ENCODE measurements around the gene UBE2D4. TPM values are rescaled to one million over a fixed set of nuclear protein-coding genes. Genes with fewer than 3 reads are reported as not detected.

The UBE2D4 gene
- total RNA-seq, 1 experiment from 2014 or later = 15.4 TPM

DNA sequence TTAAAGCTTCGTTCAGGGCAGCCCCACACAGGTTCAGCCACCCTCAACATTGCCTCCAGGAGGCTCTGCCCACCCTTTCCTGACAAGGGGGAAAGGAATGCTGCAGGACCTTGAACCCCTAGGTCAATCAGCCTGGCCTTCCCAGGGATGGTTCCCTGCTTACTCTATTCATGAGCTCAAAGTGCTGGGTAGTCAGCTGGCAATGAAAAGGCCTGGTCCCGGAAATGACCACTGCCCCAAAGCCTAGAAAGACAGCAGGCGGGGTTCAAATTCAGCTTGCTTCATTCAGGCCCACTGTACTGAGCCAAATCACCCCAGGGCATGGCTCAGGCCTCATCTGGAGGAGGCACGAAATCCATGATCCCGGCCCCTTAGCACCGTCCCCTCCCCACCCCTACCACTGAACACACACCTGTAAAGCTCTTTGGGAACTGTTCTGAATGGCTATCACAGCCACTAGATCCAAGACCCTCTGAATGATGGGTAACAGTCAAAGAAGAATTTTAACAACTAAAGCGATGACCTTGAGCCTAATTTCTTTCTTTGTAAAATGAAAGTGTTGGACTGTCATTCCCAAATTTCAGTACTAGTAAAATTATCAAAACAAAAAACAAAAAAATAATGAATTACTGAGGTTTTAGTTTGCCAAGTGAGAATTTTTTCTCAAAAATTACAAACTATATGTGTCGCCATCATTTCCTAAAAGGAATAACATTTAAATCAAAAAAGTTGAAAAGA lies 20.9 kb upstream of the UBE2D4 start:
- in situ Hi-C loops (cut with HindIII; ENCODE audit: low pct_unique_long_range_greater_than_20kb, low sequenced_read_pairs) = no loop called here
- DNase-seq (ENCODE audit: low read depth) = peak; percentile 21

DNA sequence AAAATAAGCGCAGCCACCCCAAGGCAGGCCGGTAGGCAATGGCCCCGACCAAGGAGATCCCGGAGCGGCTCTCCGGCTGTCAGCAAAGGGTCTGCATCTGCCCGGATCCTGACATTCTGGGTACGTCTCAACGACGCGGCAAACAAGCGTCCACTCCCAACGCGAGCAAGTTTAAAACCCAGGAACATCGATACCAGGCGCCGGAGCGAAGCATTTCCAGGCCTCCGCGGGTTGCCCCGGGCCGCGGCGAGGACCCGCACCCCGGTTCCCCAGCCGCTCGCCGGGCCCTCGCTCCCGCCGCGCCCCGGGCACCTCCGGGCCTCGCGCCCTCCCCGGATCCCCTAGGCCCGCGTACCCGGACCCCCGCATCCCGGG lies 20.3 kb upstream of the UBE2D4 start:
- DNase-seq (ENCODE audit: low read depth) = peak; percentile 25
- in situ Hi-C loops (cut with HindIII; ENCODE audit: low pct_unique_long_range_greater_than_20kb, low sequenced_read_pairs) = no loop called here

DNA sequence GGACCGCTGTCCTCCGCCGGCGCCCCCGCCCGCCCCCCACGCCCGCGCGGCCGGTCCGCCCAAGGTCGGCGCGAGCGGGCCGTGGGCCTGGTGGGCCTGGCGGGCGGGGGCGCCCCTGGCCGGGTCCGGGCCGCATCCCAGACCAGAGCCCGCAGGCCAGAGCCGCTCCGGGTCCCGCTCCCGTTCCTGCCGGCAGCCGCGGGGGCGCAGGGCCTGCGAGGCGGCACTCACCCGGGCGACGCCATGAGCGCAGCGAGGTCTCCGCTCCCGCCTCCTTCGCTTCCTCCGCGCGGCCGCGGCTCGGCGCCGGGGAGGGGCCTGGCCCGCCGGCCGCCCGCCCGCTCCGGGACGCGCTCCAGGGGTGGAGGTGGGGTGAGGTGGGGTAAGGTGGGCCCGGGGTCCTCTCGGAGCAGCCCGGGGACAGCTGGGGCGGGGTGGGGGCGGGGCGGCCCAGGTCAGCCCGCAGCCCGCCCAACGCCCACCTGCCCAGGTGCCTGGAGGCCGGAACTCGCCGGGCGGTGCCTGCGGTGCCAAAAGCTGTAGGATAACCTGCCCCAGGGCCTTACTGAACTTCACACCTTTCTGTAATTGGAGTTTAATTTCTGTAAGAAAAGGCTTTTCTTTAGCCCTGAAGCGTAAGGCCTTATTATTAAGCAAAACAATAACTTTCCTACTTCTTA lies 19.8 kb upstream of the UBE2D4 start, which contains the start of gene URGCP:
Gene URGCP, minus strand, starts transcription at position 266 of the 680 bp plus-strand sequence. Its CDS starts 21 bp downstream, at position 245.
- DNase-seq (ENCODE audit: low read depth) = peak; percentile 34
- in situ Hi-C loops (cut with HindIII; ENCODE audit: low pct_unique_long_range_greater_than_20kb, low sequenced_read_pairs) = no loop called here

DNA sequence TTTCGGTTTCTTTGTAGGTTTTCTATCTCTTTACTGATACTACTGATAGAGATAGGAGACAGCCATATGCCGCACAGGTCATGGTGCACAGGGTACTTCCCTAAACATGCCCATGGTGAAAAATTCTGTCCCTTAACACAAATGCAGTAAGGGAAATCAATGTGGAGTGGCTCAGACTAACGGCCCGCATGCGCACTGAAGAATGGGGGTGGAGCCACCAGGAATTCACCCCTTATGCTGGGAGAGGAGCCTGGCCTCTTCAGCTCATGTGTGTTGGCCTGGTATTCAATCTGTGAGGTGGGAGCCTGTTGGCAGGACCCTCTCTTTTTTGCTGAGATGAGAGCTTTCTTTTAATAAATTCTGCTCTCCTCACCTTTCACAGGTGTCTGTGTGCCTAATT lies 11.4 kb upstream of the UBE2D4 start:
- in situ Hi-C loops (cut with HindIII; ENCODE audit: low pct_unique_long_range_greater_than_20kb, low sequenced_read_pairs) = no loop called here
- DNase-seq (ENCODE audit: low read depth) = no peak

DNA sequence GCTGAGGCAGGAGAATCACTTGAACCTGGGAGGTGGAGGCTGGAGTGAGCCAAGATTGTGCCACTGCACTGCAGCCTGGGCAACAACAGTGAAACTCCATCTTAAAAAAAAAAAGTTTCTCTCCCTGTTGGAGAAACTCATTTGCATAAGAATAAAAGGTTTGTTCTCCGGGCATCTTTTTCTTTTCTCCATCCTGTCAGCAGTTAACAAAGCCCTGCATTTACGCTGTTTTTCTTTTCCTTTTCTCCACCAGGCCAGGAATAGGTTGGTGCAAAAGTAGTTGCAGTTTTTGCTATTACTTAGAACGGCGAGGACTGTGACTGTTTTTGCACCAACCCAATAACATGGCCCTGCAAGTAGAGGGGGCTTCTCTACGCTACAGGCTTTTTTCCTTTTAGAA lies 10.3 kb upstream of the UBE2D4 start:
- DNase-seq (ENCODE audit: low read depth) = no peak
- in situ Hi-C loops (cut with HindIII; ENCODE audit: low pct_unique_long_range_greater_than_20kb, low sequenced_read_pairs) = no loop called here

DNA sequence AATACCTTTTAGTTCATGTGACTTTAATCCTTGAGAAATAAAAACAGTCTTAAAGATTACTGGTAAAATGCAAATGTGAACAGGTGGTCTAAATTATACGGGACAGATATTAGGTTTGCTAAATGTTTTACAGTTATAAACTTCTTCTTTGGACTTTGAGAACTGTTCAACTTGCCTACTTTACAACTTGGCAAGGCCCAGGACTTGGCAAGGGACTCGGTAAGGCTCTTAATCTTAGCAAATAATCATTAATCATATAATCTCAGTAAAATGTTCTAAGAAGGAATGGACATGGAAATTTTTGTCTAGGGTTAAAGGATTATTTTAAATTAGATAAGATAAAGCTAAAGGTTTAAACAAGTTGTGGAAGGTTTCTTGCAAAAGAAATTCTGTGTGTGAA lies 4.8 kb upstream of the UBE2D4 start:
- in situ Hi-C loops (cut with HindIII; ENCODE audit: low pct_unique_long_range_greater_than_20kb, low sequenced_read_pairs) = no loop called here
- no peak for DNase-seq (ENCODE audit: low read depth)

DNA sequence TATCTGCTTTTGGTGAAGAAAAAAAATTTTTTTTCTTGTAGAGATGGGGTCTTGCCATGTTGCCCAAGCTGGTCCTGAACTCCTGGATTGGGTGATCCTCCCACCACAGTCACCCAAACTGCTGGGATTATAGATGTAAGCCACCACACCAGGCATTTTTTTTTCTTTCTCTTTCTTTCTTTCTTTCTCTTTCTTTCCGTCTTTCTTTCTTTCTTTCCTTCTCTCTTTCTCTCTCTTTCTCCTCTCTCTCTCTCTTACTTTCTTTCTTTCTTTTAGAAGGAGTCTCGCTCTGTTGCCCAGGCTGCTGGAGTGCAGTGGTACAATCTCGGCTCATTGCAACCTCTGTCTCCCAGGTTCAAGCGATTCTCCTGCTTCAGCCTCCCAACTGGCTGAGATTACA lies 3.5 kb upstream of the UBE2D4 start:
- no peak for DNase-seq (ENCODE audit: low read depth)
- in situ Hi-C loops (cut with HindIII; ENCODE audit: low pct_unique_long_range_greater_than_20kb, low sequenced_read_pairs) = no loop called here

DNA sequence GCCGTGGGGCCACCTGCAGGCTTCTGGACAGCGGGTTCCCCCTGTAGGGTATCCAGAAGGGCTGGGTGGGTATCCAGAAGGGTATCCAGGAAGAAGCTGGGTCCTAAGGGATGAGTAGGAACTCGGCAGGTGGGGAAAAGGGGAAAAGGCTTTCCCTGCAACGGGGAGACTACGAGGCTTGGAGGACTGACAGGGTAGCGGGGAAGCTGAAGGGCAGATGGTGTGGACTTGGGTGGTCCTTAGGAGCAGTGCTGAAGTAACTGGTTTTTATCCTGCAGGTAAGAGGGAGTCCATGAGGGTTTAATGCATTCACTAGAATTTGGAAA lies 525 bp downstream of the UBE2D4 start:
- in situ Hi-C loops (cut with HindIII; ENCODE audit: low pct_unique_long_range_greater_than_20kb, low sequenced_read_pairs) = no loop called here
- no peak for DNase-seq (ENCODE audit: low read depth)

DNA sequence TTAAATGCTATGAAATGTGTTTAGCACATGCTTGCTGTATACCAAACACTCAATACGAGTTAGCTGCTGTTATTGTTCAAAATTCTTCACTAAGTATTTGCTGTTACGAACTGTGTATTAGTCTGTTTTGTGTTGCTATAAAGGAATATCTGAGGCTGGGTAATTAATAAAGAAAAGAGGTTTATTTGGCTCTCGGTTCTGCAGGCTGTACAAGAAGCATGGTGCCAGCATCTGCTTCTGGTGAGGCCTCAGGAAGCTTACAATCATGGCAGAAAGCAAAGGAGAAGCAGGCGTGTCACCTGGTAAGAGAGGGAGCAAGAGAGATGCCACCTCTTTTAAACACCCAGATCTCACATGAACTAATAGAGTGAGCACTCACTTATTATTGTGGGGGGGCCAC lies 1.6 kb downstream of the UBE2D4 start:
- no peak for DNase-seq (ENCODE audit: low read depth)
- in situ Hi-C loops (cut with HindIII; ENCODE audit: low pct_unique_long_range_greater_than_20kb, low sequenced_read_pairs) = no loop called here

DNA sequence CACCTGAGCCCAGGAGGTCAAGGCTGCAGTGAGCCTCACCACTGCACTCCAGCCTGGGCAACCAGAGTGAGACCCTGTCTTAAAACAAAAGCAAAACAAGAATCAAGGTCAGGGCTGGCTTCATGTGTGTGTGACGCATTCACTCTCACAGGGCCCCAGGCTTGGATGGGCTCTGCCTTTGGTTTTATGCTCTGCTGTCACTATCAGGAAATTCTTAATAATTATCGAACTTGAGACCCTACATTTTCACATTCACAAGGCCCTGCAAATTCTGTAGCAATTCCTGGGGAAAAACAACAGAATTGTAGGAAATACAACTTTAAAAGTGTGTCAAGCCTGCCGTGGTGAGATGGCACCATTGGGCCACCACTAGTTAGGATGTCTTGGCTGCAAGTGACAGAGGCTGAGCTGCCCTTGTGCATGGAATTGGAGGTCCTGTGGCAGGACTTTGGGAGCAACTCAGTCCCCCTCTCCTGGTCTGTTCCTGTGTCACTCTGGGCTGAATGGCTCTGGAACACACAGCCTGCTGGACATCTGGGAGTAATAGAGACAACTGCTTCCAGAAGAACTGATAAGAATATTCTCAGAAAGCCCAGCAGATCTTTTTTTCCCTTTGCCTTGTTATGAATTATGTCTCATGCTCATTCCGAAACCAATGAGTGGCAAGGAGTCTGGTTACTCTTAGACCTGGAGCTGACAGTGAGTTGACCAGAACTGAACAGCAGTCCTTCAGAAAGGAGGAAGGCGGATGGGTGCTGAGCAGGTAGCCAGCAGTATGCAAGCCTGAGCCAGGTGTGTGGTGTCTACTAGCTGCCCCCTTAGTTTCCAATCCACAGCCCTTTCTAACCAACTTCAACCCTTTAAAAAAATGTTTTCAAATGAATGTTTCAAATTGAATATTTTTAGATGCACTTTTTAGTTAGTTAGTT lies 3.6 kb downstream of the UBE2D4 start:
- in situ Hi-C loops (cut with HindIII; ENCODE audit: low pct_unique_long_range_greater_than_20kb, low sequenced_read_pairs) = no loop called here
- DNase-seq (ENCODE audit: low read depth) = no peak

DNA sequence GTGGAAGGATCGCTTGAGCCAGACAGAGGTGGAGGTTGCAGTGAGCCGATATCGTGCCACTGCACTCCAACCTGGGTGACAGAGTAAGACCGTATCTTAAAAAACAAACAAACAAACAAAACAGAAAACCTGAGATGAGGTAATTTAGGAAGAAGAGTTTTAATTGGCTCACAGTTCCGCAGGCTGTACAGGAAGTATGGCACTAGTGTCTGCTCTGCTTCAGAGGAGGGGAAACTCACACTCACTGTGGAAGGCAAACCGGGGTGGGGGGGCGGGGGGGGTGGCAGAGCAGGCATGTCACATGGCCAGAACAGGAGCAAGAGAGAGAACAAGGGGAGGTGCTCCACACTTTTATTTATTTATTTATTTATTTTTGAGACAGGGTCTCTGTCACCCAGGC lies 5.1 kb downstream of the UBE2D4 start:
- in situ Hi-C loops (cut with HindIII; ENCODE audit: low pct_unique_long_range_greater_than_20kb, low sequenced_read_pairs) = no loop called here
- no peak for DNase-seq (ENCODE audit: low read depth)

DNA sequence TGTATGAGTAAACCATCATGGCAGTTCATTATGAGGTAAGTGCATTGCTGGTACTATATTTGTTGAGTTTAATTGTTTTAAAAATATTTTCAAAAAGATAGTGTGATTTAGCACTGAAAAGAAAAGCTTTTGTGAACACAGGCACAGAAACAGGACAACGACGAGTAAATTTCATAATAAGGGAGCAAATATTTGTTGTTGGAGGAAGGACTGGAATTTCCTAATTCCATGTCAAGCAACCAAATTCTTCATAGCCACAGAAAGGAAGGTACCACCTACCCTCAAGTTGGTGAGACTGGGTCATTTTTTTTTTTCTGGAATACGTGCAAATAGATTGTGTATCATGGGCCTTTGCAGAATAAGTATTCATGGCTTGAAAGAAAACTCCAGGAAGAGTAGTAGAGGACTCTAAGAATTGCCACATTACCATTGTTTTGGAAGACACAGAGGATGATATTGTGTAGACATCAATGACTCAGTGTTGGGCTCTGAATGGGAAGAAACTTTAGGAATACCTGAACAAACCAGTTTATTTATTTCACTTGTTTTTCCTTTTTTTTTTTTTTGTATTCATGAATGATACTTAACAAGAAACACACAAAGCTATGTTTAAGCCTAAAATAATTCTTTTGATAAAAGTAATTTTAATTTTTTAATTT lies 7.8 kb downstream of the UBE2D4 start:
- in situ Hi-C loops (cut with HindIII; ENCODE audit: low pct_unique_long_range_greater_than_20kb, low sequenced_read_pairs) = no loop called here
- DNase-seq (ENCODE audit: low read depth) = no peak

DNA sequence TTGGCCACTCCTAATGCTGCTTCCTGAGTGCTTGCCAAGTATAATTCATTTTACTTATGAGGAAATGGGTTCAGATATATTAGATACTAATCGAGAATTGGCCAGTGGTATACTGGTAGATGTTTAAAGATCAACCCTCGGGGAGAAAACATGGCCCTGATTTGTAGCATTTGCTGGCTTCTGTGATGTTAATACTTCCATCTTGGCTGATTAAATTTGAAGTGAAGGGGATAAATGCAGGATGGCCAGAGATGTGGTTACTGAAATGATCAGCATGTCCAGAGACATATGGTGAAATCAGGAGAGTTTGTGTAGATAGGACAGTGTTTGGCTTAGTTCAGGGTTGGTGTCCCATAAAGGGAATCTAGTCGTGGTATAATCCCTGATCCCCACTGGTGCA lies 11.2 kb downstream of the UBE2D4 start:
- DNase-seq (ENCODE audit: low read depth) = no peak
- in situ Hi-C loops (cut with HindIII; ENCODE audit: low pct_unique_long_range_greater_than_20kb, low sequenced_read_pairs) = no loop called here

DNA sequence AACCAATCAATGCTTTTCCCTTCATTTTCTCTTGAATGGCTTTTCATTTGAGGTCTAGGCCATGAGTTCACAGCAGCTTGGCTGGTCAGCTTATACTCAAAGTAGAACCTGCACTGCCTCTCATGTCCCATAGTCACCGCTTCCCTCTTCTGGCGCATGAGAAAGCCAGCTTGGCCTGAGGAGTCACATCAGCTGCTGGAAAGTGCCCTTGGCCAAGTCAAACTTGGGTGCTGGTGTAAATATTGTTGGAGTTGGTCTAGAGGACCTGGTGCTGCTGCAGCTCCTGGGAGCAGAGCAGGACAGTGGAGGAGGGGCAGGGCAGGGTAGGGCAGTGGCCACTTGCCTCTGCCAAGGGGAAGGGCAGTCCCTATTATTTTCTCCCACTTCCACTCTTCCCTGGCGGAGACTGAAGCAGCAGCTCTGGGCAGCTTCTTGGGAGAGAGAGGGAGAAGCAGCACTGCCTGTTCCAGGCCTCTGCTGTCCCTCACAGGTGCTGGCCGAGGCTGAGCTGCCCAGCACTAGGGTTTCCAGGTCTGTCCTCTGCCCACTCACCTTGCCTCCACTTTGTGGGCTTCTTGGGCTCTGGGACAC lies 12.8 kb downstream of the UBE2D4 start:
- in situ Hi-C loops (cut with HindIII; ENCODE audit: low pct_unique_long_range_greater_than_20kb, low sequenced_read_pairs) = no loop called here
- no peak for DNase-seq (ENCODE audit: low read depth)

DNA sequence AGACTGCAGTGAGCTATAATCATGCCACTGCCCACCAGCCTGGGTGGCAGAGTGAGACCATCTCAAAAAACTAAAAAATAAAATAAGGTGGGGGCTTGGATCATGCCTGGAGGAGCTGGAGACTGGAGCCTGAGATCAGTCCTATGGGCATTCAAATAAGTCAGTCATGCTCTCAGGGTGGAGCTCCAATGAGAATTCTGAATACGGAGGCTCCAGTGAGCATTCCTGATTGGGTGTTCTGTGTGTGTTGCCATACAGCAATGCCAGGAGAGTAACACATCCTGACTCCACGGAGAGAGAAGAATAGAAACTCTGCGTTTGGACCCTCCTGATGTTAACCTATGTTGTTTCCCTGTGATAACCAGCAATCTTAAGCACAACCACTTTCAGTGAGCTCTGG lies 16.0 kb downstream of the UBE2D4 start:
- in situ Hi-C loops (cut with HindIII; ENCODE audit: low pct_unique_long_range_greater_than_20kb, low sequenced_read_pairs) = no loop called here

DNA sequence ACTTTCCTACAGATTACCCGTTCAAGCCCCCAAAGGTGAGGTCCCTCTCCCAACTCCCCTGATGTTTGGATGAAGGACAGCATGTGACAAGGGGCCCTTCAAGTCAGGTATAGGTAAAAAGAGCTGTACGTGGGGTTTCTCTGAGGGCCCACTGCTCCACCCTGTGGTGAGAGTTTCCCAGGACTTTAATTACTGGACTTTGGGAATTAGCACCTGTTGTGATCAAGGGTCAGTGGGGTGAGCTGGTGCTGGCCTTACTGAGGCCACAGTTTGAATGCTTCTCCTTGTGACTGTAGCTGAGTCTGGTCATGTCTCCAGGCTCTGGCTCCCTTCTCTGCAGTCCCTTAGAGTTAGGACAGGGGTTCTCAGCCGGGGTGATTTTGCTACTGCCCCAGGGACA lies 16.8 kb downstream of the UBE2D4 start:
- in situ Hi-C loops (cut with HindIII; ENCODE audit: low pct_unique_long_range_greater_than_20kb, low sequenced_read_pairs) = no loop called here
- DNase-seq (ENCODE audit: low read depth) = no peak

More for the DNA sequence above, 16.0 kb downstream of the UBE2D4 start:
- DNase-seq (ENCODE audit: low read depth) = no peak

DNA sequence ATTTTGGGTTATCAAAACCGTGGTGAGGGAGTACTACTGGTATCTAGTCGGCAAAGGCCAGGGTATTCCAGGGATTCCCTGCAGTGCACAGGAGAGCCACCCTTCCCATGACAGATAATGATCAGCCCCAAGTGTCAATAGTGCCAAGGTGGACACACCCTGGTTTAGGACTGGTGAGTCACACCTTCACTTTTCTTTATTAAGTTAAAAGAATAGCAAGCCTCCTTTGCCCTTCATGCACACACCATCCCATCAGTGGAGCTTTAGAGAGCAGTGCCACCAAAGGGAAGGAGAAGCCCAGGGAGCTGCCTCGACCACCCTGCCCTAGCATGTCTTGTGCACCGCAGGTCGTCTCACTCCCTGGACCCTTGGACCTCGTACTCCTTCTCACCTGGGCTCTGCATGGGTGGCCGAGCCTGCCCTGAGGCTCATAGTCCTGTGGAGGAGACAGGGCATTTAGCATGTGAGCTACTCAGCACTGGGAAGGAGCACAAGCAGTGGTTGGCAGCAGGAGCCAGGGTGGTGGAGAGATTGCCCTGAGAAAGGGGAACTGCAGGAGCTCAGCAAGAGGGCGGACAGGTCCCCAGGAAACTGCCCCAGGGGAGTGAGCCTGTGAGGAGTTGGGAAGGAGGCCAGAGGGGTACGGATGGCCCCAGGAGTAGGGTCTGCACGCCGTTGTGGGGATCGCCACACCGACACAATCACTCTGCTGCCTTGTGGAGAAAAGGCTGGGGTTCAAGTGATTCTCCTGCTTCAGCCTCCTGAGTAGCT lies 17.4 kb downstream of the UBE2D4 start:
- in situ Hi-C loops (cut with HindIII; ENCODE audit: low pct_unique_long_range_greater_than_20kb, low sequenced_read_pairs) = no loop called here
- DNase-seq (ENCODE audit: low read depth) = no peak

DNA sequence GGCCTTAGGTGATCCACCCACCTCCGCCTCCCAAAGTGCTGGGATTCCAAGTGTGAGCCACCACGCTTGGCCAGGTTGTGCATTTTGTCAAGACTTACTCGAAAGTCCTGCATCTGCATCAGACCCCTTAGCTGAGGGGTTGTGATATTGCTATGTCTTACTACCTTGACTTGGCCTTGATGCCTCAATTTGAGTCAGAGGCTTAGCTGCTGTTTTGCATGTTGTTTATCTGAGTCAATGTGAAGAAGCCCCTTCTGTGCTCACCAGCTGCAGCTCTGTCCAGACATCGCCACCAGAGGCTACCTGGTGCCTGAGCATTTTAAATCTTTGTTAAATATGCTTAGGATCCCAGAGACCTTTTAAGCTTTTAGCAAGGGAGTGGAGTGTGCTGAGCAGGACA lies 18.1 kb downstream of the UBE2D4 start:
- no peak for DNase-seq (ENCODE audit: low read depth)
- in situ Hi-C loops (cut with HindIII; ENCODE audit: low pct_unique_long_range_greater_than_20kb, low sequenced_read_pairs) = no loop called here

Data from Caki2 (cell line).